Measurements from ENCODE around the gene TBC1D9.

TBC1D9 gene

GRCh38 chr4:140609548-140610425, 146.4 kb downstream of the TBC1D9 start:
- peak in 1 of 2 donors; percentile 21 for DNase-seq

- DNase-seq = no peak
Observed at GRCh38 chr4:140607852-140608251, 148.3 kb downstream of the TBC1D9 start.

DNA sequence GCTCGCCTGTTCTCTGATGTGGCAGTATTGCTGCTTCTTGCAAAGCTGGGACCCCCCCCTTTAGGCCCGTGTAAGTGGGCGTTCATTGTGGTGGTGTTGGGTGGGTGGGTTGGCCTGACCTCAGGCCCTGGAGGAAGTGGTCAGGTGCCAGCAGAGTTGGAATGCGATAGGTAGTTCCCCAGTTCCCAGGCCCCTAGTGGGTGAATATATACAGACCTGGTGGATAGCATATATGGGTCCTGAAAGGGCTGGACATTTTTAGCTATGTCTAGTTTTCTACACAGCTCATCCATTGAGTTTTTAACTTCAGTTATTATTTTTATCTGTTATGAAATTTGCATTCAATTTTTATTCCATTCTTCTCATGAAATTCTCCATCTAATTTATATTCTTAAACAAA, 151.6 kb downstream of the TBC1D9 start:
- DNase-seq = no peak

GRCh38 chr4:140603286-140603685, 152.9 kb downstream of the TBC1D9 start:
- no peak for DNase-seq

- no peak for DNase-seq
Observed at GRCh38 chr4:140602714-140603113, 153.5 kb downstream of the TBC1D9 start.

DNA sequence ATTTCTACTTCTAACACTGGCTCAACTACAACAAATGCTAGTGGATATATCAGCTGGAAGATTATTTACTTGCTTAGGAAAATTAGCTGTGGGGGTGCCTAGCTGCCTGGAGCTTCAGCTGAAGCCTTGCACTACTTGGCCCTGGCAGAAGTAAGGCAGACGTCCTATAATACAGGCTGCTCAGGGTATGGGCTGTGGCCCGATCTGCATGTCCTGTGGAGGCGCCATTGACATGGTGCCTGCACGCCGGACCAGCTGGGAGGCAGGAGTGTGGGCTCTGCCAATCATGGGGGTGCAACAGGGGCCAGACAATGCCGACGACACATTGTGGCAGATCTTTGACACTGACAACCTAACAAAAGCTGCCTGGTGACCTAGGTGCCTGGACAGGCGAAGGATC, 155.8 kb downstream of the TBC1D9 start:
- DNase-seq = no peak

DNA sequence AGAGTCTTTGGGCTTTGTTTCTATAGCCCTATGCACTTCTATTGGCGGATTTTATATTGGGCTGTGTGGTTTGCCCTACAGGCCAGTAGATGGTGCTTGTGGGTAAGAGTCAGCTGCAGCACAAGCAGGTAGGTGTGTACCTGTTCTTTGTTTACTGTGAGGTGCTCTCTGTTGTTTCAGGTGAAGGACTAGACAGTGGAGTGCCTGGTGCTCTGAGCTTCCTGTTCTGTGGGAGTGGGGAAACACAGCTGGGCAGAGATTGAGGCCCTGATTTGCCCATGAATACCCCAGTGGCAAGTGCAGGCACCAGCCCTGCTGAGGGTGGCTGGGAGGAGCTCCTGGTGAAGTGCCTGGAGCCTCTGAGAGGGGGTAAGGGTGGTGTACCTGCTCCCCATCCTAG, 161.1 kb downstream of the TBC1D9 start:
- DNase-seq = no peak

DNA sequence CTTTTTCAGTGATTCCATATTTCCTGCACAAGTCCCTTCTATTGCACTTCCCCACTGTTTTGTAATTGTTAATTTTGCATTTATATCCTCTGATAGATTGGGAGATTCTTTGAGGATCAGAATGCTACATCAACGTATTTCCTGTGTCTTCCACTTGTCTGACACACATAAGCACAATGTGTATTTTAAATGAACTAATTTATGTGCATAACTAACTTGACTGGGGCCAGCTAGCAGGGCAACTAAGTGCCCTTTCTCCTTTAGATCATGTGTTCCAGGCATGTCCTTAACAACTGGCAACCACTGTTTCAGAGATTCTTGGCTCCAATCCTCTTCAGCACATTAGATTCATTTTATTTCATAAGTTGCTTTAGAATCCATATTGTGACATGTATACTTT, 171.7 kb downstream of the TBC1D9 start:
- no peak for DNase-seq

DNA sequence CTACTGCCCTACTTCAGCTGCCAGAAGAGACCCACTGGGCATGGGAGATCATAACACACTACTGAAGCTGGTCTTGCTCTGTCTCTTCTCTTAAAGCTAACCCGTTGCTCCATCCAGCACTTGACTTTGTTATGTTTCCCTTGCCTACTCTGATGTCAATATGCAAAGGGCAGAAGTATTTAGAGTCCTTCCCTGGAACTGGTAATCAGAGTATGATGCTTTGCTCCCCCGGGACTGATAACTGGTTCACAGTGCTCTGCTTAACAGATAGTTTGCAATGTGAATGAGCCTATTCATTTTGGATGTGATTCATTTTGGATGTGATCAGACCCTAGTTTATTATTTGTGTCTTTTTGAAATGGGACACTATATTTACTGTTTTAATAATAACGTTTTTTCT, 175.1 kb downstream of the TBC1D9 start:
- DNase-seq = no peak

DNA sequence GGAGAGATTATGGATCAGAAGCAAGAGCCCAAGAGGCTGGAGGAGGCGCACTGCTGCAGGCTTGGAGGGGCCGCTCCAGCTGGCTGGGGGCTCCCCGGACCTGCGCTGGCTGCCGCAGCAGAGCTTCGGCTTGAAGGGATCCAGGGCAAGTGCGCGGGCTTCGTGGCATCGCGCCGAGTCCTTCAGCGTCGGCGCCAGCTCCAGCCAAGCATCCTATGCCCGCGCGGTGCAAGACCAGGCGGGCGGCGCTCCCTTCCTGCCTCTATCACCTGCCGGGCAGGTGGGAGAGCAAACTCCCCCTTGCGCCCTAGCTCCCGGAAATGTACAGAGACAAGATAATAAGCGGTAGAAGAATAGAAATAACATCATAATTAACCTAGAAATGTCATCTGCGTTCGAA, 176.9 kb downstream of the TBC1D9 start:
- no peak for DNase-seq

- DNase-seq = no peak
Observed at GRCh38 chr4:140575489-140575888, 180.7 kb downstream of the TBC1D9 start.

- no peak for DNase-seq
Observed at GRCh38 chr4:140571620-140572019, 184.6 kb downstream of the TBC1D9 start.

Data from CD4-positive, alpha-beta T cell treated with Interleukin-1 beta for 1 hour (primary cell).